Measurements from ENCODE around the gene NRXN3. TPM values are rescaled to one million over a fixed set of nuclear protein-coding genes. Genes with fewer than 3 reads are reported as not detected.
A peak's percentile ranks its signal among the peaks of the same experiment; 100 is the strongest.

Gene NRXN3
- total RNA-seq, 4 donors from 2014 or later: 4.1 to 11.9 (median 5.8) TPM

DNA sequence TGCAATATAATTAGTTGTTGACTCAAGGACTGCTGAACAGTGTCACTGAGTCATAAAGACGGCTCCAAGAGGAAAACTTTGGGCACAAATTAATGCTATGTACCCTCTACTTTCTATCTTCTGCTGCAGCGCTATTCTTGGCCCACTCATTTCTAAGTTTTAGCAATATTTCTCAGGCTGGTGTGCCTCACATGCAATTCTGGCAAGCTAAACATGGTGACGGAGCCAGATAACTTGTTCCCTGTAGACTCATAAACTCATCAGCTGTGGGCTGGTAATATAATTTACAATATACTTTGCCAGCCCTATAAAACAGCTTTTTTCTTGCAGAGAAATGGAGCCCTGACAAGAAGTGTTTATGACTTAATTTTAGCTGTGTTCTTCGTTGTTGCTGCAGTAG is 615.1 kb downstream of the NRXN3 start:
- Histone ChIP-seq H3K36me3 (no peaks in the 10 kb centered on the region), H3K9me3 (no peaks in the 10 kb centered on the region), H3K4me1 (peaks cover 0 to 5% (median 3%) of the 10 kb centered on the region in 4 donors), H3K4me3 (no peak overlapping the region), H3K27ac (no peak overlapping the region), H3K27me3 (no peaks in the 10 kb centered on the region)
- peak; percentile 20 for DNase-seq
- intact Hi-C loops (cut with DNase I; ENCODE audit: low total_unique reads) (no loop called here), in situ Hi-C loops (cut with MboI; ENCODE audit: low pct_ligation_motif_present in 1 of 4, low pct_unique_long_range_greater_than_20kb in 1 of 4, low sequenced_read_pairs in 3 of 4) (no loop called here)
- TF ChIP-seq POLR2AphosphoS5 (IDR thresholded peaks at IDR 0.05) (no peak), POLR2A (IDR thresholded peaks at IDR 0.05) (no peak), CTCF (IDR thresholded peaks at IDR 0.05) (no peak), EP300 (IDR thresholded peaks at IDR 0.05; ENCODE audit: low read depth) (no peak)
- 17 to 33% methylated on average over 1 to 4 of the region's 4 CpGs for WGBS, 2 donors (ENCODE audit: low coverage in 1 of 2)

DNA sequence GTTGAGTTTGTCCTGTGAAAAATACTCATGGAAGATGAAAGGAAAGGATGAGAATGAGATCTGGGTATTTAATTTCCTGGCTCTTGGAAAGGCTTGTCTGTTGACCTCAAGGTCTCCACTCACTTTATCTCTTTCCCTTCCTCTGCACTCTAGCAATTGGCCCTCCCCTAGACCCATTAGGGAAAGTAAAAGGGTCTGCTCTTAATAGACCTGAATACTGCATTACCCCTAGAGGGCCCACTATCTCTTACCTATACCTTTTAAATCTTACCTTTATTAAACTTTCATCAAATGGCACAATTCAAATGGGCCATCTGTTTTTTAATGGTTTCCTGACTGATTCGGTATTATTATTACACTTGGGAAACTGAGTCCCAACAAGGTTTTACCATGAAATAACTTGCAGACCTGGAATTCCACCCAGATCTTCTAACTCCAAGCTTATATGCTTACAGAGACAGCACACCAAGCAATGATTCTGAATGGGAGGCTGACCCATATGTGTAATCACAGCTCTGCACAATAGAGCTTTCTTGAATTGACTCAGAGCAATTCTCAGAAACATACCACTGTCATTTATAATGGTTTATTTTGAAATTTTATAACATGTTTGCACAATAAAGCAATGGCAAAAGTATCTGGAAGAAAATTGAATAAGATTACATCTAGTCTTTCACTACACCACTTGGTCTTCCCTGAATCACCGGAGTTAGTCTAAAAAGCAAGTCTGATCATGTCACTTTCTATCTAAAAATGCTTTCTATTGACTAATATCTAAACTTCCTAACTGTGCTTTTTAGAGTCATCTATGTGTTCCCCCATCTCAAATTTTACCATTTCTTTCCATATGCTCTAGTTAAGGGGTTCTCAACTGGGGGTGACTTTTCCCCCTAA is 618.5 kb downstream of the NRXN3 start:
- WGBS, 2 donors (ENCODE audit: low coverage in 1 of 2): 78 to 88% methylated on average over 2 of the region's 2 CpGs
- Histone ChIP-seq H3K27ac (no peak overlapping the region), H3K4me1 (peaks cover 0 to 5% (median 3%) of the 10 kb centered on the region in 4 donors), H3K9me3 (no peaks in the 10 kb centered on the region), H3K36me3 (no peaks in the 10 kb centered on the region), H3K27me3 (no peaks in the 10 kb centered on the region), H3K4me3 (no peak overlapping the region)
- DNase-seq: no peak
- intact Hi-C loops (cut with DNase I; ENCODE audit: low total_unique reads): loop anchor here (1.0 kb wide), 1 partner anchor 38 kb away; no protein-coding TSS in a partner anchor
- no peak for TF ChIP-seq CTCF (IDR thresholded peaks at IDR 0.05)
- TF ChIP-seq POLR2A (IDR thresholded peaks at IDR 0.05): no peak
- no peak for TF ChIP-seq EP300 (IDR thresholded peaks at IDR 0.05; ENCODE audit: low read depth)
- TF ChIP-seq POLR2AphosphoS5 (IDR thresholded peaks at IDR 0.05): no peak
- in situ Hi-C loops (cut with MboI; ENCODE audit: low pct_ligation_motif_present in 1 of 4, low pct_unique_long_range_greater_than_20kb in 1 of 4, low sequenced_read_pairs in 3 of 4): no loop called here

GRCh38 chr14:78790271-78790670 is 620.1 kb downstream of the NRXN3 start:
- H3K4me1 ChIP-seq: peaks cover 0 to 5% (median 3%) of the 10 kb centered on the region in 4 donors
- in situ Hi-C loops (cut with MboI; ENCODE audit: low pct_ligation_motif_present in 1 of 4, low pct_unique_long_range_greater_than_20kb in 1 of 4, low sequenced_read_pairs in 3 of 4) (no loop called here), intact Hi-C loops (cut with DNase I; ENCODE audit: low total_unique reads) (no loop called here)
- H3K27me3 ChIP-seq: no peaks in the 10 kb centered on the region
- no peak overlapping the region for H3K4me3 ChIP-seq
- 20 to 42% methylated on average over 2 of the region's 2 CpGs for WGBS, 2 donors (ENCODE audit: low coverage in 1 of 2)
- H3K27ac ChIP-seq: no peak overlapping the region
- no peaks in the 10 kb centered on the region for H3K36me3 ChIP-seq
- DNase-seq: no peak
- no peaks in the 10 kb centered on the region for H3K9me3 ChIP-seq
- no peak for TF ChIP-seq POLR2A (IDR thresholded peaks at IDR 0.05)
- no peak for TF ChIP-seq POLR2AphosphoS5 (IDR thresholded peaks at IDR 0.05)
- no peak for TF ChIP-seq CTCF (IDR thresholded peaks at IDR 0.05)
- no peak for TF ChIP-seq EP300 (IDR thresholded peaks at IDR 0.05; ENCODE audit: low read depth)

DNA sequence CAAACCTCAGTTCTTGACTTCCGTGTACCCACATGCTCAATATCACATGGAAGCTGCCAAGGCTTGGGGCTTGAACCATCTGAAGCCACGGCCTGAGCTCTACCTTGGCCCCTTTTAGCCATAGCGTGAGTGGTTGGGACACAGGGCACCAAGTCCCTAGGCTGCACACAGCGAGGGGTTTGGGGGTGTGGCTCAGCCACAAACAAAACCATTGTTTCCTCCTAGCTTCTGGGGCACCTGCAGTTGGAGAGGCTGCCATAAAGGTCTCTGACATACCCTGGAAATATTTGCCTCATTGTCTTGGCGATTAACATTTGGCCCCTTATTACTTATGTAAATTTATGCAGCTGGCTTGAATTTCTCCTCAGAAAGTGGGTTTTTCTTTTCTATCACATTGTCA is 628.6 kb downstream of the NRXN3 start:
- no peaks in the 10 kb centered on the region for H3K36me3 ChIP-seq
- 53% methylated on average over 5 of the region's 5 CpGs; no CpG with 5 or more reads in 1 of the 2 donors for WGBS, 2 donors (ENCODE audit: low coverage in 1 of 2)
- H3K27ac ChIP-seq: no peak overlapping the region
- no peaks in the 10 kb centered on the region for H3K9me3 ChIP-seq
- H3K4me1 ChIP-seq: no peaks in the 10 kb centered on the region
- no peak overlapping the region for H3K4me3 ChIP-seq
- intact Hi-C loops (cut with DNase I; ENCODE audit: low total_unique reads) (no loop called here), in situ Hi-C loops (cut with MboI; ENCODE audit: low pct_ligation_motif_present in 1 of 4, low pct_unique_long_range_greater_than_20kb in 1 of 4, low sequenced_read_pairs in 3 of 4) (no loop called here)
- no peaks in the 10 kb centered on the region for H3K27me3 ChIP-seq
- DNase-seq: no peak
- no peak for TF ChIP-seq POLR2A (IDR thresholded peaks at IDR 0.05)
- no peak for TF ChIP-seq POLR2AphosphoS5 (IDR thresholded peaks at IDR 0.05)
- TF ChIP-seq CTCF (IDR thresholded peaks at IDR 0.05): no peak
- TF ChIP-seq EP300 (IDR thresholded peaks at IDR 0.05; ENCODE audit: low read depth): no peak
